ENCODE results near the gene GSAP.

GSAP gene

DNA sequence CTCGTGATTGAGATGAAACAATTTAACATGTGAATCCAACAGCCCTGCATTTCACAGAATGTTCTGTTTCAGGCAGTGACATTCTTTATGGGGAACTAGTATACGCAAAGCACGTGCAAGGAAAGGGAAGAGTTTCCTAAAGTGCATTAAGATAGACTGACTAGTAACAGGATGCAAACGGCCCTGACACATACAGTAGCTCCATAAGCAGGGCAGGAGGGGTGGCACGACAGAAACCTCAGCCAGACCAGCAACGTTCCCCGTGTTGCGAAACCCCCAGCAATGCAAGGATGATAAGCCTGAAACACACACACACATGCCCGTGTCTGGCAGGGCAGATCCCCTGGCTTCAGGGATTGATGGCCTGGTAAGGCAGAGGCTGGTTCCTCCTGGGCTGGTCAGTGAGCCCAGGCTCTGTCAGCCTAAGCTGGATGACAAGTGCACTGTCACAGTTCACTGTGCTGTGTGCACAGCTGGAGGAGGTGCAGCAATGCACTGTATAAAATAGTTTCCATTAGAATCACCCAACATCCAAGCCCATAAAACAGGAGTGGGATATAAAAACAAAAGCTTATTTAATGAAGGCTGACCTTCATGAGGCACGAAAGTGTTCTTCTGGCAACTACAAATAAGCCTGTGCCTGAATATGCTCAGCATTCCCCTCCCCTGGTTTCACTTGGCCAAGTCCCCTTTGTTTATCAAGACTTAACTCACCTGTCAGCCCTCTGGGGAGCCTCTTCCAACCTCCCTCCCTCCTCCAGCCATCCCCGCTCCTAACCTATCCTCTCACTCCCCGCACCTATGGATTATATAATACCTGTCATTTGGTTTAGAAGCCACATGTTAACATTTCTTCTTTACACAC is 88.8 kb downstream of the GSAP start:
- DNase-seq (ENCODE audit: low spot score), result no peak

GRCh38 chr7:77326131-77326530 is 90.0 kb downstream of the GSAP start:
- peak; percentile 21 for DNase-seq (ENCODE audit: low spot score)

GRCh38 chr7:77321300-77321699 is 94.8 kb downstream of the GSAP start:
- DNase-seq (ENCODE audit: low spot score), result no peak

DNA sequence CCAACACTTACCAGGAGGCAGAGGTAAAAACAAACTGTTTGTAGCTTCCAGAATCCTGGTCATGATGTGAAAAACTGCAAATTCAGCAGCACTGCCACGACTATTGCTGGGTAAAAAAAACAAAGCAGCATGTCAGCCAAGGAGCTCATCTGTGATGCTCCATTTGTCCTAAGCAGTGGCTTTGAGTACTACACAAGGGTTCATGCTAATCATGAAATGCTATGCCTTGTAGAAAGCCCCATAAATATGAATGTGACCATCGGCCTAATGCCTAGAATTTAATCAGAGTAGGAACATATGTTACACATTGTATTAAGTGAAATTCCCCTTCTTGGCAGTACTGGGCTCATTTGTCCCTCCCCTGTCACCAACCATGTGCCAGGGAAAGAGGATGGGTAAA is 95.4 kb downstream of the GSAP start:
- no peak for DNase-seq (ENCODE audit: low spot score)

GRCh38 chr7:77320137-77320536 is 96.0 kb downstream of the GSAP start:
- DNase-seq (ENCODE audit: low spot score), result no peak

DNA sequence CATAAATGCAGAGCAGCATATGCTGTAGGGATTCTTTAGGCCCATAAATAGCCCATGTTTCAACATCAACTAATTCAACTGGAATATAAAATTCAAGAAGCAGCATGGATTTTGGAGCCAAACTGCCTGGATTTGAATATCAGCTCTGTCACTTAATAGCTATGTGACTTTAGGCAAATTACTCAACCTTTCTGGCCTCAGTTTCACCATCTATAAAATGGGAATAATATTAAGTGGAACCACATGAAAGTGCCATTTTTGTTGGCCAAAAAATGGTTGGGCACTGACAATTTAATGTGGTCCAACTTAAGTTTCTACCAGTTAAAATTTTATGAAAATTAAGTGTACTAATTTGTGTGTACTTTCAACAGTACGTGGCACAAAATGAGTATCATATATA is 98.1 kb downstream of the GSAP start:
- DNase-seq (ENCODE audit: low spot score), result no peak

GRCh38 chr7:77316219-77316978 is 99.8 kb downstream of the GSAP start:
- no peak for DNase-seq (ENCODE audit: low spot score)

GRCh38 chr7:77315182-77315591 is 101.0 kb downstream of the GSAP start:
- DNase-seq (ENCODE audit: low spot score), result no peak

GRCh38 chr7:77313876-77314480 is 102.2 kb downstream of the GSAP start:
- no peak for DNase-seq (ENCODE audit: low spot score)

- DNase-seq (ENCODE audit: low spot score), result no peak
These were observed 103.1 kb downstream of the GSAP start for GRCh38 chr7:77313085-77313484.

- no peak for DNase-seq (ENCODE audit: low spot score)
These were observed 105.2 kb downstream of the GSAP start for GRCh38 chr7:77310982-77311381.

- DNase-seq (ENCODE audit: low spot score), result no peak
These were observed 106.4 kb downstream of the GSAP start for GRCh38 chr7:77309714-77310220.

DNA sequence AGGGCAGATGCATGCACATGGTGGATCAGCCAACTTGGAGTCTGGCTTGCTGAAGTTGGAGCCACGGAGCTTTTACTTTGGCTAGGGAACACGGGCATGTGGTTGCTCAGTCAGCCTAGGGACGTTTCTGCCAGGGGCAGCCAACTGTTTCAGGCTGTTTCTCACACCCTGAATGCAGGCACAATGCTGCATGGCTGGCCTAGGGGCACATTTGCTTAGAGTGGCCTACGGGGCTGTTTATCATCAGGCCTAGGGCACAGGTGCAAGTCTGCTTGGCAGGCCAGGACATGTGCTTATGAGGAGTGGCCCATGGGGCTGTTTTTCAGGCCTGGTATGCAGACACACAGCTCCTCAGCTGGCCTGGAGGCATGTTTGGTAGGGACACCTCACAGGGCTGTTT is 107.4 kb downstream of the GSAP start:
- no peak for DNase-seq (ENCODE audit: low spot score)

DNA sequence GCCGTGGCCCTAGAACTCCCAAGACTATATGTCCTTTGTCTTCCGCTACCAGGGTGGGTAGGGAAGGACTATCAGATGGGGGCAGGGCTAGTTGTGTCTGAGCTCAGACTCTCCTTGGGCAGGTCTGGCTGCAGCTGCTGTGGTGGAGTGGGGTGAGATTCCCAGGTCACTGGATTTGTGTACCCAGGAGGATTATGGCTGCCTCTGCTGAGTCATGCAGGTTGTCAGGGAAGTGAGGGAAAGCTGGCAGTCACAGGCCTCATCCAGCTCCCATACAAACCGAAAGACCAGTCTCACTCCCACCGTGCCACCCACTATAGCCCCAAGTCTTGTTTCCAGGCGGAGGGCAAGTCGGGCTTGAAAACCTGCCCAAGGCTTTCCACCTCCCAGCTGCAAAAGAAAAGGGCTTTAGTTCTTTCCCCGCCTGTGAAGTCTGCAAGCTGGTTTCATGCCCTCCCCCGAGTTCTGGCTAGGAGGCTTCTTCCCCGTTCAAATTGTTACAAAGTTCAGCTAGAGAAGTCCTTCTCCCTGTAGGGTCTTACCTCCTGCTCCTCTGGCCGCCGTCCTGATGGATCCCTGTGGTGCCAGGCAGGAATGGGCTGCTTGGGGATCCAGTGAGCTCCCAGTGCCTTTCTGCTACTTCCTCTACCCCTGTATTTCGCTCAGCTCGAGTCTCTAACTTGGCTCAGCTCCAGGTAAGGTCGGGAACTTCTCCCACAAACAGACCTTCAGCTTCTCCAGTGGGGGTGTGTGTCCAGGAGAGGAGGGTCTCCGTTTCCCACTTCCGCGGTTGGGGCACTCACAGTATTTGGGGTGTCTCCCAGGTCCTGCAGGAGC is 109.7 kb downstream of the GSAP start:
- DNase-seq (ENCODE audit: low spot score), result no peak

- DNase-seq (ENCODE audit: low spot score), result no peak
These were observed 120.6 kb downstream of the GSAP start for GRCh38 chr7:77295549-77295948.

GRCh38 chr7:77293046-77293445 is 123.1 kb downstream of the GSAP start:
- DNase-seq (ENCODE audit: low spot score), result no peak

GRCh38 chr7:77290425-77290824 is 125.7 kb downstream of the GSAP start:
- DNase-seq (ENCODE audit: low spot score), result no peak

GRCh38 chr7:77289387-77289786 is 126.8 kb downstream of the GSAP start:
- DNase-seq (ENCODE audit: low spot score), result no peak

GRCh38 chr7:77288676-77289320 is 127.4 kb downstream of the GSAP start:
- no peak for DNase-seq (ENCODE audit: low spot score)

GRCh38 chr7:77284616-77285015 is 131.5 kb downstream of the GSAP start:
- no peak for DNase-seq (ENCODE audit: low spot score)

- DNase-seq (ENCODE audit: low spot score), result no peak
These were observed 132.1 kb downstream of the GSAP start for GRCh38 chr7:77284005-77284404.
